ENCODE data around the gene GSDMA.

Gene GSDMA

GRCh38 chr17:39979893-39980350 lies 17.1 kb downstream of the GSDMA start:
- Histone ChIP-seq H3K4me3 (ENCODE audit: low read depth, low read length) (peak overlapping the region; percentile 97), H3K4me1 (ENCODE audit: control insufficient read depth, insufficient read depth, low read length, unreplicated experiment) (peaks cover 22% of the 10 kb centered on the region), H3K27ac (ENCODE audit: low read depth, low read length) (no peak overlapping the region), H3K79me2 (ENCODE audit: control insufficient read depth, insufficient read depth, low read length, unreplicated experiment) (peaks cover 38% of the 10 kb centered on the region), H2AFZ (ENCODE audit: low read length, unreplicated experiment) (peak overlapping the region; percentile 99), H3K27me3 (ENCODE audit: insufficient read depth, low read length) (no peaks in the 10 kb centered on the region; the same call in 1 of the 2 replicates), H3K36me3 (ENCODE audit: insufficient read depth, low read length) (peaks cover 7% of the 10 kb centered on the region; the same call in 1 of the 2 replicates)

GRCh38 chr17:39980351-39981206 lies 17.8 kb downstream of the GSDMA start, which contains the start of gene PSMD3:
TSS of gene PSMD3 (plus strand) at chr17:39980807. CDS start at chr17:39980971, 164 bp downstream.
- Histone ChIP-seq H3K27me3 (ENCODE audit: insufficient read depth, low read length) (no peaks in the 10 kb centered on the region; the same call in 1 of the 2 replicates), H3K79me2 (ENCODE audit: control insufficient read depth, insufficient read depth, low read length, unreplicated experiment) (peaks cover 41% of the 10 kb centered on the region), H3K4me3 (ENCODE audit: low read depth, low read length) (peak within 1 kb of the TSS; percentile 97), H2AFZ (ENCODE audit: low read length, unreplicated experiment) (peak within 1 kb of the TSS; percentile 99), H3K36me3 (ENCODE audit: insufficient read depth, low read length) (peaks cover 12% of the 10 kb centered on the region; the same call in 1 of the 2 replicates), H3K27ac (ENCODE audit: low read depth, low read length) (peak within 1 kb of the TSS; percentile 78), H3K4me1 (ENCODE audit: control insufficient read depth, insufficient read depth, low read length, unreplicated experiment) (peaks cover 22% of the 10 kb centered on the region)

- H3K79me2 ChIP-seq (ENCODE audit: control insufficient read depth, insufficient read depth, low read length, unreplicated experiment) = peaks cover 41% of the 10 kb centered on the region
- H3K27me3 ChIP-seq (ENCODE audit: insufficient read depth, low read length) = no peaks in the 10 kb centered on the region
- peak overlapping the region; percentile 16 for H2AFZ ChIP-seq (ENCODE audit: low read length, unreplicated experiment)
- H3K4me3 ChIP-seq (ENCODE audit: low read depth, low read length) = peak overlapping the region; percentile 97
- H3K4me1 ChIP-seq (ENCODE audit: control insufficient read depth, insufficient read depth, low read length, unreplicated experiment) = peaks cover 22% of the 10 kb centered on the region
- H3K27ac ChIP-seq (ENCODE audit: low read depth, low read length) = peak overlapping the region; percentile 78
- peaks cover 12% of the 10 kb centered on the region; the same call in 1 of the 2 replicates for H3K36me3 ChIP-seq (ENCODE audit: insufficient read depth, low read length)
Observed at GRCh38 chr17:39981207-39981741, 18.5 kb downstream of the GSDMA start.

- peaks cover 14% of the 10 kb centered on the region for H3K36me3 ChIP-seq (ENCODE audit: insufficient read depth, low read length)
- H2AFZ ChIP-seq (ENCODE audit: low read length, unreplicated experiment) = no peak overlapping the region
- H3K4me1 ChIP-seq (ENCODE audit: control insufficient read depth, insufficient read depth, low read length, unreplicated experiment) = peaks cover 22% of the 10 kb centered on the region
- no peaks in the 10 kb centered on the region for H3K27me3 ChIP-seq (ENCODE audit: insufficient read depth, low read length)
- peak overlapping the region; percentile 78; the same call in 1 of the 2 replicates for H3K27ac ChIP-seq (ENCODE audit: low read depth, low read length)
- peaks cover 41% of the 10 kb centered on the region for H3K79me2 ChIP-seq (ENCODE audit: control insufficient read depth, insufficient read depth, low read length, unreplicated experiment)
- peak overlapping the region; percentile 97 for H3K4me3 ChIP-seq (ENCODE audit: low read depth, low read length)
Observed at GRCh38 chr17:39981766-39982375, 19.1 kb downstream of the GSDMA start.

- no peaks in the 10 kb centered on the region for H3K4me1 ChIP-seq (ENCODE audit: control insufficient read depth, insufficient read depth, low read length, unreplicated experiment)
- H3K36me3 ChIP-seq (ENCODE audit: insufficient read depth, low read length) = peaks cover 41% of the 10 kb centered on the region
- H3K27me3 ChIP-seq (ENCODE audit: insufficient read depth, low read length) = no peaks in the 10 kb centered on the region
- H3K4me3 ChIP-seq (ENCODE audit: low read depth, low read length) = no peak overlapping the region
- no peak overlapping the region for H3K27ac ChIP-seq (ENCODE audit: low read depth, low read length)
- peaks cover 14% of the 10 kb centered on the region for H3K79me2 ChIP-seq (ENCODE audit: control insufficient read depth, insufficient read depth, low read length, unreplicated experiment)
- H2AFZ ChIP-seq (ENCODE audit: low read length, unreplicated experiment) = no peak overlapping the region
Observed at GRCh38 chr17:39988206-39988810, 25.5 kb downstream of the GSDMA start.

- Histone ChIP-seq H3K4me1 (ENCODE audit: control insufficient read depth, insufficient read depth, low read length, unreplicated experiment) (no peaks in the 10 kb centered on the region), H3K36me3 (ENCODE audit: insufficient read depth, low read length) (peaks cover 23% of the 10 kb centered on the region), H2AFZ (ENCODE audit: low read length, unreplicated experiment) (no peak overlapping the region), H3K79me2 (ENCODE audit: control insufficient read depth, insufficient read depth, low read length, unreplicated experiment) (no peaks in the 10 kb centered on the region), H3K4me3 (ENCODE audit: low read depth, low read length) (no peak overlapping the region), H3K27me3 (ENCODE audit: insufficient read depth, low read length) (no peaks in the 10 kb centered on the region), H3K27ac (ENCODE audit: low read depth, low read length) (no peak overlapping the region)
Observed at GRCh38 chr17:39994448-39994847, 31.6 kb downstream of the GSDMA start.

- H3K36me3 ChIP-seq (ENCODE audit: insufficient read depth, low read length) = peaks cover 20% of the 10 kb centered on the region
Observed at GRCh38 chr17:39995438-39995837, 32.6 kb downstream of the GSDMA start.

GRCh38 chr17:39996162-39996561 lies 33.4 kb downstream of the GSDMA start:
- Histone ChIP-seq H3K27ac (ENCODE audit: low read depth, low read length) (no peak overlapping the region), H3K4me1 (ENCODE audit: control insufficient read depth, insufficient read depth, low read length, unreplicated experiment) (no peaks in the 10 kb centered on the region), H3K4me3 (ENCODE audit: low read depth, low read length) (no peak overlapping the region), H2AFZ (ENCODE audit: low read length, unreplicated experiment) (no peak overlapping the region), H3K27me3 (ENCODE audit: insufficient read depth, low read length) (no peaks in the 10 kb centered on the region), H3K36me3 (ENCODE audit: insufficient read depth, low read length) (peaks cover 14% of the 10 kb centered on the region; the same call in 1 of the 2 replicates), H3K79me2 (ENCODE audit: control insufficient read depth, insufficient read depth, low read length, unreplicated experiment) (no peaks in the 10 kb centered on the region)

More at GRCh38 chr17:39995438-39995837, 32.6 kb downstream of the GSDMA start:
- H3K4me1 ChIP-seq (ENCODE audit: control insufficient read depth, insufficient read depth, low read length, unreplicated experiment) = no peaks in the 10 kb centered on the region
- no peaks in the 10 kb centered on the region for H3K27me3 ChIP-seq (ENCODE audit: insufficient read depth, low read length)
- no peak overlapping the region for H3K4me3 ChIP-seq (ENCODE audit: low read depth, low read length)
- H3K27ac ChIP-seq (ENCODE audit: low read depth, low read length) = no peak overlapping the region
- H3K79me2 ChIP-seq (ENCODE audit: control insufficient read depth, insufficient read depth, low read length, unreplicated experiment) = no peaks in the 10 kb centered on the region
- H2AFZ ChIP-seq (ENCODE audit: low read length, unreplicated experiment) = no peak overlapping the region

- Histone ChIP-seq H3K4me3 (ENCODE audit: low read depth, low read length) (no peak overlapping the region), H2AFZ (ENCODE audit: low read length, unreplicated experiment) (no peak overlapping the region), H3K79me2 (ENCODE audit: control insufficient read depth, insufficient read depth, low read length, unreplicated experiment) (no peaks in the 10 kb centered on the region), H3K27ac (ENCODE audit: low read depth, low read length) (no peak overlapping the region), H3K4me1 (ENCODE audit: control insufficient read depth, insufficient read depth, low read length, unreplicated experiment) (no peaks in the 10 kb centered on the region), H3K36me3 (ENCODE audit: insufficient read depth, low read length) (peaks cover 10% of the 10 kb centered on the region; the same call in 1 of the 2 replicates), H3K27me3 (ENCODE audit: insufficient read depth, low read length) (no peaks in the 10 kb centered on the region)
Observed at GRCh38 chr17:39996800-39997199, 34.0 kb downstream of the GSDMA start.

- no peaks in the 10 kb centered on the region for H3K4me1 ChIP-seq (ENCODE audit: control insufficient read depth, insufficient read depth, low read length, unreplicated experiment)
- no peaks in the 10 kb centered on the region for H3K27me3 ChIP-seq (ENCODE audit: insufficient read depth, low read length)
- H3K4me3 ChIP-seq (ENCODE audit: low read depth, low read length) = no peak overlapping the region
- H3K79me2 ChIP-seq (ENCODE audit: control insufficient read depth, insufficient read depth, low read length, unreplicated experiment) = no peaks in the 10 kb centered on the region
- H2AFZ ChIP-seq (ENCODE audit: low read length, unreplicated experiment) = no peak overlapping the region
- H3K36me3 ChIP-seq (ENCODE audit: insufficient read depth, low read length) = peaks cover 10% of the 10 kb centered on the region; the same call in 1 of the 2 replicates
- no peak overlapping the region for H3K27ac ChIP-seq (ENCODE audit: low read depth, low read length)
Observed at GRCh38 chr17:39997543-39997942, 34.7 kb downstream of the GSDMA start.

Measured in ACC112 (cell line).